Measurements from ENCODE around the gene FAM209B. TPM values are rescaled to one million over a fixed set of nuclear protein-coding genes. Genes with fewer than 3 reads are reported as not detected.

Gene FAM209B
- total RNA-seq, 2 donors from 2014 or later: not detected

GRCh38 chr20:56581701-56582100 is 48.7 kb downstream of the FAM209B start:
- ATAC-seq: no peak
- intact Hi-C loops (cut with DNase I, micrococcal nuclease): no loop called here
- DNase-seq: no peak

DNA sequence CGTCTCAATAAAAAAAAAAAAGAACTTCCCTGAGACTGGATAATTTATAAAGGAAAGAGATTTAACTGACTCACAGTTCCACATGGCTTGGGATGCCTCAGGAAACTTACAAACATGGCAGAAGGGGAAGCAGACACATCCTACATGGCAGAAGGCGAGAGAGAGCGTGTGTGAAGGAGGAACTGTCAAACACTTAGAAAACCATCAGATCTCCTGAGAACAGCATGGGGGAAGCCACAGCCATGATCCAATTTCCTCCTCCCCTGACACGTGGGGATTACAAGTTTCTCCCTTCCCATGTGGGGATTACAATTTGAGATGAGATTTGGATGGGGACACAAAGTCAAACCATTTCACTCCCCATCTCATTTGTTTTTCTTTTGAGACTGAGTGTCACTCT is 49.5 kb downstream of the FAM209B start:
- ATAC-seq: no peak
- DNase-seq: no peak
- intact Hi-C loops (cut with DNase I, micrococcal nuclease): no loop called here

GRCh38 chr20:56584916-56585315 is 51.9 kb downstream of the FAM209B start:
- DNase-seq: no peak
- no peak for ATAC-seq
- intact Hi-C loops (cut with DNase I, micrococcal nuclease): no loop called here

Other genes with a start within 250 kb of the FAM209B start
- gene FAM210B, start 174.3 kb upstream of the FAM209B start, total RNA-seq: 10 to 100 TPM; 30.2 to 35.3 TPM
- gene AURKA, start 141.0 kb upstream of the FAM209B start, total RNA-seq: 10 to 100 TPM; 13.3 to 21.1 TPM
- 10 to 100 TPM; 22.9 to 23.1 TPM for gene CSTF1, start 140.6 kb upstream of the FAM209B start, total RNA-seq
- gene CASS4, start 121.0 kb upstream of the FAM209B start, total RNA-seq: 1 to 10 TPM in 1 of 2 donors, under 1 TPM in 1; 0.46 to 1.3 TPM
- gene RTF2, start 64.6 kb upstream of the FAM209B start, total RNA-seq: 10 to 100 TPM; 65.5 to 71.5 TPM
- under 1 TPM; 0.34 to 0.39 TPM for gene FAM209A, start 8.5 kb upstream of the FAM209B start, total RNA-seq
- gene TFAP2C, start 96.1 kb downstream of the FAM209B start, total RNA-seq: 1 to 10 TPM in 1 of 2 donors, under 1 TPM in 1; 0.52 to 1.6 TPM